Adrenal gland (tissue), 5 donors: Measurements from ENCODE around the gene PGS1.

Experiments used
- POLR2A ChIP-seq, 2 donors: fragments of 450-650 bp; IDR thresholded peaks; one replicate each; pipeline ENCODE4 v1.6.1; 2017; ENCODE audit warnings: antibody characterized with exemption in 2 of 2, mild to moderate bottlenecking in 2 of 2, moderate library complexity in 1 of 2
- TF ChIP-seq, protein P1 (sequence below), 6 experiments: fragments of 450-650 bp in 4 of 6; fragments of 200-600 bp in 2 of 6; sonication (generic) in 1 of 6; IDR thresholded peaks; 1 replicate in 5 of 6; 2 replicates in 1 of 6; pipeline versions ENCODE4 v1.5.1 to v1.8.0; 2016 to 2021; ENCODE audit warnings: antibody characterized with exemption in 6 of 6, mild to moderate bottlenecking in 2 of 6, moderate library complexity in 1 of 6
- donor health status: DM: no; HTN: no; CAD: no.

DNA sequence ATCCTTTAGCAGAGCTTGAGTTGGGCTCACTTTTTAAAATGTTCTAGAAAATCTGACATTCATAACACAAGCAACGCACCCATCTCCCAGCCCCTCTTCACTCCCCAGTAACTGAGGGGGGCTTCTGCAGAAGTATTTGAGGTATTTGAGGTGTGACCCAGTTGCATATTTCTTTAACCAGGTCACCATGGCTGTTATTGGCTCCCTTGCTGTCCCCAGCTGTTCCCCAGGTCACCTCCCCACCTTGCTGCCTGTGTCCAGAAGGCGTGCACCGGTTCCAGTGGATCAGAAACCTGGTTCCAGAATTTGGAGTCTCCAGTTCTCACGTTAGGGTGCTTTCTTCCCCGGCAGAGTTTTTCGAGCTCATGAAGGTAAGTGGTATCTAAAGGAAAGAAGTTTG lies 13.8 kb downstream of the PGS1 start:
- TF ChIP-seq POLR2A (IDR thresholded peaks at IDR 0.05): no peak
- TF ChIP-seq, protein P1, sequence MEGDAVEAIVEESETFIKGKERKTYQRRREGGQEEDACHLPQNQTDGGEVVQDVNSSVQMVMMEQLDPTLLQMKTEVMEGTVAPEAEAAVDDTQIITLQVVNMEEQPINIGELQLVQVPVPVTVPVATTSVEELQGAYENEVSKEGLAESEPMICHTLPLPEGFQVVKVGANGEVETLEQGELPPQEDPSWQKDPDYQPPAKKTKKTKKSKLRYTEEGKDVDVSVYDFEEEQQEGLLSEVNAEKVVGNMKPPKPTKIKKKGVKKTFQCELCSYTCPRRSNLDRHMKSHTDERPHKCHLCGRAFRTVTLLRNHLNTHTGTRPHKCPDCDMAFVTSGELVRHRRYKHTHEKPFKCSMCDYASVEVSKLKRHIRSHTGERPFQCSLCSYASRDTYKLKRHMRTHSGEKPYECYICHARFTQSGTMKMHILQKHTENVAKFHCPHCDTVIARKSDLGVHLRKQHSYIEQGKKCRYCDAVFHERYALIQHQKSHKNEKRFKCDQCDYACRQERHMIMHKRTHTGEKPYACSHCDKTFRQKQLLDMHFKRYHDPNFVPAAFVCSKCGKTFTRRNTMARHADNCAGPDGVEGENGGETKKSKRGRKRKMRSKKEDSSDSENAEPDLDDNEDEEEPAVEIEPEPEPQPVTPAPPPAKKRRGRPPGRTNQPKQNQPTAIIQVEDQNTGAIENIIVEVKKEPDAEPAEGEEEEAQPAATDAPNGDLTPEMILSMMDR (IDR thresholded peaks at IDR 0.05): no peak
